HepG2 (cell line): Measurements from ENCODE around the gene NBPF1. TPM values are rescaled to one million over a fixed set of nuclear protein-coding genes. Genes with fewer than 3 reads are reported as not detected.
"Not testable (repeated sequence)": the region's sequence is repeated elsewhere in the genome, so short reads cannot be mapped to it uniquely, and the experiment has no call there.

ENCODE experiments used
- ATM ChIP-seq: fragments of 450-650 bp; IDR thresholded peaks from 2 replicates; pipeline ENCODE4 v1.7.1; 2017; ENCODE audit warnings: mild to moderate bottlenecking, borderline replicate concordance
- DR1 ChIP-seq: sonication (generic); formaldehyde crosslinking; IDR thresholded peaks from 2 replicates; pipeline ENCODE4 v1.8.0; 2021; ENCODE audit warnings: mild to moderate bottlenecking, missing genetic modification reagents, inconsistent platforms
- KDM5B ChIP-seq: sonication (generic); formaldehyde crosslinking; IDR thresholded peaks from 2 replicates; pipeline ENCODE4 v1.4.0; 2020; ENCODE audit warnings: missing genetic modification reagents, mild to moderate bottlenecking, borderline replicate concordance
- MAZ ChIP-seq, 2 experiments: sonication (generic) in 1 of 2; formaldehyde crosslinking in 1 of 2; IDR thresholded peaks; 2 replicates each; pipeline versions ENCODE4 v1.5.0 to v1.6.1; 2012 to 2020; ENCODE audit warnings: low read depth in 2 of 2, mild to moderate bottlenecking in 2 of 2, borderline replicate concordance in 1 of 2, improper control_type of control experiment in 1 of 2, low read length in 1 of 2, missing genetic modification reagents in 1 of 2, moderate library complexity in 1 of 2
- MYC ChIP-seq: sonication (generic); formaldehyde crosslinking; IDR thresholded peaks from 2 replicates; pipeline ENCODE4 v1.9.0; 2021; ENCODE audit warnings: missing genetic modification reagents, borderline replicate concordance
- PHF8 ChIP-seq: sonication (generic); formaldehyde crosslinking; IDR thresholded peaks from 2 replicates; pipeline ENCODE4 v1.5.0; 2020; ENCODE audit warnings: missing genetic modification reagents
- RBFOX2 ChIP-seq: fragments of 200-400 bp; formaldehyde crosslinking; IDR thresholded peaks from 2 replicates; pipeline ENCODE4 v1.6.1; 2017; ENCODE audit warnings: low read depth, mild to moderate bottlenecking, low read length
- RBM39 ChIP-seq: fragments of 200-400 bp; formaldehyde crosslinking; IDR thresholded peaks from one replicate; pipeline ENCODE4 v1.6.1; 2018; ENCODE audit warnings: antibody characterized with exemption, mild to moderate bottlenecking, low read depth, low read length; ENCODE audit not compliant: poor library complexity, severe bottlenecking
- SP2 ChIP-seq: sonication (generic); formaldehyde crosslinking; IDR thresholded peaks from 2 replicates; pipeline ENCODE4 v1.5.1; 2020; ENCODE audit warnings: mild to moderate bottlenecking, missing genetic modification reagents
- SRY ChIP-seq: sonication (generic); formaldehyde crosslinking; IDR thresholded peaks from 2 replicates; pipeline ENCODE4 v1.8.0; 2022; ENCODE audit warnings: mild to moderate bottlenecking, missing genetic modification reagents
- ZNF138 ChIP-seq: sonication (generic); formaldehyde crosslinking; IDR thresholded peaks from 2 replicates; pipeline ENCODE4 v1.5.0; 2020; ENCODE audit warnings: mild to moderate bottlenecking, low read depth, missing genetic modification reagents
- ZNF225 ChIP-seq: sonication (generic); formaldehyde crosslinking; IDR thresholded peaks from 2 replicates; pipeline ENCODE4 v1.4.0; 2020; ENCODE audit warnings: mild to moderate bottlenecking, missing genetic modification reagents
- ZNF737 ChIP-seq: sonication (generic); formaldehyde crosslinking; IDR thresholded peaks from 2 replicates; pipeline ENCODE4 v1.5.0; 2020; ENCODE audit warnings: missing genetic modification reagents, mild to moderate bottlenecking, borderline replicate concordance
- ZNF747 ChIP-seq: sonication (generic); formaldehyde crosslinking; IDR thresholded peaks from 2 replicates; pipeline ENCODE4 v1.8.1; 2023; ENCODE audit warnings: missing genetic modification reagents, mild to moderate bottlenecking, borderline replicate concordance
- polyA plus RNA-seq, 8 experiments: library from polyadenylated mRNA; depleted of rRNA in 3 of 8; stranded (reverse) in 7 of 8; unstranded in 1 of 8; fragments of >200 nt; fragmentation: Illumina TruSeq in 4 of 8; extraction: Trizol in 4 of 8; gene quantifications; 2 replicates each; pipeline versions ENCODE4 v1.2.1 to v1.2.3, GENCODE V29; 2011 to 2016; ENCODE audit warnings: low read depth in 4 of 8, missing spikeins in 1 of 8, mixed read lengths in 1 of 8; ENCODE audit not compliant: insufficient read depth in 1 of 8
- total RNA-seq, 5 experiments: library from RNA; depleted of rRNA; stranded (reverse); fragments of >200 nt; fragmentation: Illumina TruSeq; extraction: Trizol; gene quantifications; 2 replicates each; pipeline ENCODE4 v1.2.3, GENCODE V29; 2016; ENCODE audit warnings: low read depth in 1 of 5
- TF ChIP-seq, protein P1 (sequence below): sonication (generic); formaldehyde crosslinking; IDR thresholded peaks from 2 replicates; pipeline ENCODE4 v1.4.0; 2020; ENCODE audit warnings: mild to moderate bottlenecking, missing genetic modification reagents
- TF ChIP-seq, protein P2 (sequence below): sonication (generic); formaldehyde crosslinking; IDR thresholded peaks from 2 replicates; pipeline ENCODE4 v1.4.0; 2020; ENCODE audit warnings: missing genetic modification reagents, borderline replicate concordance
- TF ChIP-seq, protein P3 (sequence below): sonication (generic); formaldehyde crosslinking; IDR thresholded peaks from 2 replicates; pipeline ENCODE4 v1.8.1; 2023; ENCODE audit warnings: mild to moderate bottlenecking, missing genetic modification reagents
- TF ChIP-seq, protein P4 (sequence below): sonication (generic); formaldehyde crosslinking; IDR thresholded peaks from 2 replicates; pipeline ENCODE4 v1.4.0; 2020; ENCODE audit warnings: missing genetic modification reagents

Gene NBPF1
- total and polyA plus RNA-seq, 2 of the 13 experiments (the other 11 are each of a cell fraction or from before 2014, with no cell fraction given): 30.3 to 35.6 TPM

DNA sequence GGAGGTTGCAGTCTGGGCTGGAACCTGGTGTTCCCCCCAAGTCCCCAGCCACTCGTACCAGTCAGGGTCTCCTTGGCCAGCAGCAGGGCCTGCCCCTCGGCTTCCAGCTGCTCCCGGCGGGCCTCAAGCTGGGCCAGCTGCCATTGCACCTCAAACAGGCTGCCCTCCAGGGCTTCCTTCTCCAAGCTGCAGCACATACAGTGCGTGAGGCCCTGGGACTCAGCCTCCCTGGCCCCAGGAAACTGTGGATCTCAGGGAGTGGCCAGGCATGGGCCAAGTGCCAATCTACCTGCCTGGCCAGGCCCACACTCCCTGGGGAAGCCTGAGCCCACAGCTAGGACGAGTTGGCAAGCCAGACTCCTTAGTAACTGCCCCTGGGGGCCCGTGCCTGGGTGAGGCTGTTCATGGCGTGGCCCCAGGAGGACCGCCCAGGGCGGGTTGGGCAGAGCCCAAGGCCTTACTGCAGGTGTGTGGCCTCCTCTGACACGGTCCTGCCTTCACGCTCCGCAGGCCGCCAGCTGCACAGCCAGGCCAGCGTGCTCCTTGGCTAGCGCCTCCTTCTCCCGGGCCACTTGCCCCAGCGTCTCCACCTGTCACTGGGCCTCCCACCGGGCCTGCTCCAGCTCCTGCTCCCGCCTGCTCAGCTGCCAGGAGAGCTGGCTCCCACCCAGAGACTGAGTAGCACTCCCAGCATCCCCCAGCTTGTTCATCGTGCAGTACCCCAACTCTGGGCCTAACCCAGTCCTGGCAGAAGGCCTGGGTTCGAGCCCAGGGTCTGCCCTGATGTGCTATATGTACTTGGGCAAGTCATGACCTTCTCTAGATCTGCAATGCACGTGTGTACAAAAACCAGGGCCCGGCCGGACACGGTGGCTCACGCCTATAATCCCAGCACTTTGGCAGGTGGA lies 10.7 kb upstream of the NBPF1 start (continued):
- TF ChIP-seq ATM: 0 out of 2 replicates have a peak, but pooled peaks have one; percentile 26
- TF ChIP-seq ZNF138 (CRISPR knock-in tag): 0 out of 2 replicates have a peak, but pooled peaks have one; percentile 38
- TF ChIP-seq, protein P1, sequence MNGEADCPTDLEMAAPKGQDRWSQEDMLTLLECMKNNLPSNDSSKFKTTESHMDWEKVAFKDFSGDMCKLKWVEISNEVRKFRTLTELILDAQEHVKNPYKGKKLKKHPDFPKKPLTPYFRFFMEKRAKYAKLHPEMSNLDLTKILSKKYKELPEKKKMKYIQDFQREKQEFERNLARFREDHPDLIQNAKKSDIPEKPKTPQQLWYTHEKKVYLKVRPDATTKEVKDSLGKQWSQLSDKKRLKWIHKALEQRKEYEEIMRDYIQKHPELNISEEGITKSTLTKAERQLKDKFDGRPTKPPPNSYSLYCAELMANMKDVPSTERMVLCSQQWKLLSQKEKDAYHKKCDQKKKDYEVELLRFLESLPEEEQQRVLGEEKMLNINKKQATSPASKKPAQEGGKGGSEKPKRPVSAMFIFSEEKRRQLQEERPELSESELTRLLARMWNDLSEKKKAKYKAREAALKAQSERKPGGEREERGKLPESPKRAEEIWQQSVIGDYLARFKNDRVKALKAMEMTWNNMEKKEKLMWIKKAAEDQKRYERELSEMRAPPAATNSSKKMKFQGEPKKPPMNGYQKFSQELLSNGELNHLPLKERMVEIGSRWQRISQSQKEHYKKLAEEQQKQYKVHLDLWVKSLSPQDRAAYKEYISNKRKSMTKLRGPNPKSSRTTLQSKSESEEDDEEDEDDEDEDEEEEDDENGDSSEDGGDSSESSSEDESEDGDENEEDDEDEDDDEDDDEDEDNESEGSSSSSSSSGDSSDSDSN (CRISPR knock-in tag): 0 out of 2 replicates have a peak, but pooled peaks have one; percentile 30
- peak; percentile 63; the same call in 1 of the 2 replicates for TF ChIP-seq KDM5B
- TF ChIP-seq ZNF737 (CRISPR knock-in tag): 0 out of 2 replicates have a peak, but pooled peaks have one; percentile 63
- TF ChIP-seq PHF8 (CRISPR knock-in tag): 0 out of 2 replicates have a peak, but pooled peaks have one; percentile 14
- TF ChIP-seq RBFOX2: peak; percentile 56
- TF ChIP-seq ZNF225 (CRISPR knock-in tag): 0 out of 2 replicates have a peak, but pooled peaks have one; percentile 66
- TF ChIP-seq RBM39: peak; percentile 42
- TF ChIP-seq SP2 (CRISPR knock-in tag): peak; percentile 33; the same call in 1 of the 2 replicates
- TF ChIP-seq, protein P2, sequence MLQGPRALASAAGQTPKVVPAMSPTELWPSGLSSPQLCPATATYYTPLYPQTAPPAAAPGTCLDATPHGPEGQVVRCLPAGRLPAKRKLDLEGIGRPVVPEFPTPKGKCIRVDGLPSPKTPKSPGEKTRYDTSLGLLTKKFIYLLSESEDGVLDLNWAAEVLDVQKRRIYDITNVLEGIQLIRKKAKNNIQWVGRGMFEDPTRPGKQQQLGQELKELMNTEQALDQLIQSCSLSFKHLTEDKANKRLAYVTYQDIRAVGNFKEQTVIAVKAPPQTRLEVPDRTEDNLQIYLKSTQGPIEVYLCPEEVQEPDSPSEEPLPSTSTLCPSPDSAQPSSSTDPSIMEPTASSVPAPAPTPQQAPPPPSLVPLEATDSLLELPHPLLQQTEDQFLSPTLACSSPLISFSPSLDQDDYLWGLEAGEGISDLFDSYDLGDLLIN (CRISPR knock-in tag): peak; percentile 78; the same call in 1 of the 2 replicates
- TF ChIP-seq DR1 (CRISPR knock-in tag): 0 out of 2 replicates have a peak, but pooled peaks have one; percentile 1
- TF ChIP-seq, protein P3, sequence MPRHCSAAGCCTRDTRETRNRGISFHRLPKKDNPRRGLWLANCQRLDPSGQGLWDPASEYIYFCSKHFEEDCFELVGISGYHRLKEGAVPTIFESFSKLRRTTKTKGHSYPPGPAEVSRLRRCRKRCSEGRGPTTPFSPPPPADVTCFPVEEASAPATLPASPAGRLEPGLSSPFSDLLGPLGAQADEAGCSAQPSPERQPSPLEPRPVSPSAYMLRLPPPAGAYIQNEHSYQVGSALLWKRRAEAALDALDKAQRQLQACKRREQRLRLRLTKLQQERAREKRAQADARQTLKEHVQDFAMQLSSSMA (CRISPR knock-in tag): 0 out of 2 replicates have a peak, but pooled peaks have one; percentile 18
- TF ChIP-seq MYC: 0 out of 2 replicates have a peak, but pooled peaks have one; percentile 53
- TF ChIP-seq, protein P4, sequence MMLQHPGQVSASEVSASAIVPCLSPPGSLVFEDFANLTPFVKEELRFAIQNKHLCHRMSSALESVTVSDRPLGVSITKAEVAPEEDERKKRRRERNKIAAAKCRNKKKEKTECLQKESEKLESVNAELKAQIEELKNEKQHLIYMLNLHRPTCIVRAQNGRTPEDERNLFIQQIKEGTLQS (CRISPR knock-in tag): peak; percentile 33; the same call in 1 of the 2 replicates
- TF ChIP-seq SRY (CRISPR knock-in tag): peak; percentile 75; the same call in 1 of the 2 replicates
- 0 out of 2 replicates have a peak, but pooled peaks have one; percentile 44 for TF ChIP-seq ZNF747 (CRISPR knock-in tag)
- not testable (repeated sequence) for TF ChIP-seq MAZ (IDR thresholded peaks at IDR 0.05; ENCODE audit: borderline replicate concordance, low read depth, low read length)
- TF ChIP-seq MAZ (CRISPR knock-in tag; IDR thresholded peaks at IDR 0.05; ENCODE audit: low read depth): 0 out of 2 replicates have a peak, but pooled peaks have one; percentile 43
